HG03558 (cell line): ENCODE measurements around the gene SPTBN1.

Source experiments
- ATAC-seq: cut with Tn5 transposase; IDR thresholded peaks from one replicate; pipeline ENCODE4 v1.9.1; 2021; ENCODE audit warnings: moderate number of reproducible peaks; ENCODE audit not compliant: unreplicated experiment; ENCODE audit errors: extremely low read depth

Gene SPTBN1

GRCh38 chr2:54546518-54546917 lies 90.4 kb downstream of the SPTBN1 start:
- no peak for ATAC-seq

GRCh38 chr2:54546923-54547720 lies 91.0 kb downstream of the SPTBN1 start:
- ATAC-seq = peak; percentile 31

DNA sequence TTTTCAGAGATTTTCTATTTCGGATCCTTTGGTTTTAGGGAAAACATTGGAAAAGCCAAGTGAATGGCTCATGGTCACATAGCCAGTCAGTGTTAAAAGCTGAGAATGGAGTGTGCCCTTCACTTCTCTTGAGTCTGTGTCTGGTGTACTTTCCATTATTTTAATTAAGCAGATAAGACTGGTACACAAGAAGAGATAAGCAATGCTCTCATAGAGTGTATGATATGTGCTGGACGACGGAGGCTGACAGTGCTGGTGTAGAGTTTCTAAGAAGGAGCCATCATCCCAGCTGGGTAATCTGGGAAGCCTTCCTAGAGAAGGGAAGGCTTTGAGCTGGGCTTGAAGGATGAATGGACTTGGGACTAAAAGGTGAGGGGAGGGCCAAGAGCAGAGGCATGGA lies 93.3 kb downstream of the SPTBN1 start:
- ATAC-seq = no peak

GRCh38 chr2:54549917-54550518 lies 93.9 kb downstream of the SPTBN1 start:
- no peak for ATAC-seq

DNA sequence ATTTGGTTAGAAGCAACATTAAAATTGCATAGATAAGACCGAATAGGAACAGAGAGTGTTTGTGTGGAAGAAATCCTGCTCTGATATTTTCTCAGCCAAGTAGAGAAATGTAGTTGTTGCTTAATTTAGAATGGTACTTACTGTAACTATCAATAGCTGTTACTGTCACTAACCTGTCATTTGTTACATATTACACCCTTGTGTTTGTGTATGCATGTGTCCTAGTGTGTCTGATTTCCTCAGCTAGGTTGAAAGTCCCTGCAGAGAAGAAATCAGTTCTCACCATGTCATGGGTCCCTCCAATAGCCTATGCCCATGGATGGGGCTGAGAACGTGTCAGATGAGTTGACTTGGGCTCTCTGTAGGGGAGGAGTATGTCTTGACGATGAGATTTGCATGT lies 94.4 kb downstream of the SPTBN1 start:
- no peak for ATAC-seq

- ATAC-seq = no peak
Observed at GRCh38 chr2:54551123-54551756, 95.1 kb downstream of the SPTBN1 start.

- no peak for ATAC-seq
Observed at GRCh38 chr2:54553075-54553474, 96.9 kb downstream of the SPTBN1 start.

- no peak for ATAC-seq
Observed at GRCh38 chr2:54553775-54554174, 97.6 kb downstream of the SPTBN1 start.

DNA sequence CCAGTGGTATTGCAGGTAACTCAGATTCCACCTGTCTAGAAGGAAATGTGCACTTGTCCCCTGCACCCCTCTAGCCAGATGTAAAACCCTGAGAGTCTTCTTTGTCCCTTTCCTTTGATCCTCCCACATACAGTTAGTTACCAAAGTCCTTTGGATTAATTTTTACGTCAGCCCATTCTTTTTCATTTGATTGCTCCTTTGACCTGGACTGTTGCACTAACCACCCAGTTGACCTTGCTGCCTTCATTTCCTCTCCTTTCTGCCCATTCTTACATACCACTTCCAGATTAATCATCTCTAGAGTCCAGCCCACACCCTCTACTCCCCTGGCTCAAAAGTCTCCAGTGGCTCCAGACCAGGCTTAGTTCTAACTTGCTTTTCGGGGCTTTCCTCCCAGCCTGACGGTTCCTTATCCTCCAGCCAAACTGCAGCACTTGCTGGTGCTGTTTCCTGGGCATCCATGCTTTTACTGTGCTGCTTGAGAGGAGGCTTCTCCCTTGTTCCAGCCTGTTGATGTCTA lies 99.3 kb downstream of the SPTBN1 start:
- ATAC-seq = no peak

- ATAC-seq = no peak
Observed at GRCh38 chr2:54556621-54557121, 100.5 kb downstream of the SPTBN1 start.

GRCh38 chr2:54557211-54557600 lies 101.1 kb downstream of the SPTBN1 start:
- ATAC-seq = no peak

GRCh38 chr2:54557601-54558187 lies 101.6 kb downstream of the SPTBN1 start:
- peak; percentile 22 for ATAC-seq

GRCh38 chr2:54558188-54559005 lies 102.3 kb downstream of the SPTBN1 start:
- peak; percentile 27 for ATAC-seq

DNA sequence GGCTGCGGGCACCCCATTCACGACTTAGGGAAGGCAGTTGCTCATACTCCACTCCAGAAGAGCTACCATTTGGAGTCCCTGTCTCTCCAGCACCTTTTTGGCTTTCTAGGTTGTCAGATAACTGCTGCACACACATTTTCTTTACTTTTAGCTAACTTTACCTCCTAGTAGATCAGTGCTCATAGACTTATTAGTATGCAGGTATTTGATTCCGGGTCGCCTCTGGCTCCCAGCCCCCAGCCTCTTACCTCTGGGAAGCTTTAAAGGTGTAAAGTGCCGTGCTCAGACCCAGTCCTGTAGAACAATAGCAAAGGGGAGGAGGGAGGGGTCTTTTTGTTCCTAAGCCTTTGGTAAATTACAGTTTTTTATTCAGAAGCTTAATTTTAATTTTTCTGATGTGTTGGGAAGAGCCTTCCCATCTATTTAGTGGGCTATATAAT lies 102.9 kb downstream of the SPTBN1 start:
- no peak for ATAC-seq

DNA sequence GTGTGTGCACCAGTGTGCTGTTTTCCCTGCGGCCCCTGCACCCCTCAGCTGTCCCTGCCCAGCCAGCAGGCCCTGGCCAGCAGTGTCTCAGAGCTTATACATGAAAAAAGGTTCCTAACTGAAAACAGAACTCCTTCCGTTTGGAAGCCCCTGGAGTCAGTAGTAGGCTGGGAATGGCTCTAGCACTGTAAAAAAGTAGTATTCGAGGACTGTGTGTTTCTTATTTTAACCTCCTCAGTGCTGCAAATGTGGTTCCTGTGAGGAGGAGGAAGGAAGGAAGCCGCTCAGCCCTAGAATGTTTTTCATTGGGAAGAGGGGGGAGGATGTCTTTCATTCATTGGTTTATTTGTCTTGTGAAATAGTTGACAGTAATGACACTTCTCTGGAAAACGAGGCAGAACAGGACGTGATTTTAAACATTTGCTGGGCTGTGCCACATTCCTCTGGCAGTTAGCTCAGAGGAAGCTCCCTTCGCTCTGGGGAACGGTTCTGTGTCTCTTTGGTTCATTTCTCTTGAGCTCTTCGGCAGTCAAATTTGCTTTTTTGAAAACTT lies 103.5 kb downstream of the SPTBN1 start:
- no peak for ATAC-seq

GRCh38 chr2:54560146-54560881 lies 104.2 kb downstream of the SPTBN1 start:
- ATAC-seq = peak; percentile 27

GRCh38 chr2:54561010-54561409 lies 104.9 kb downstream of the SPTBN1 start:
- ATAC-seq = no peak

GRCh38 chr2:54564439-54564838 lies 108.3 kb downstream of the SPTBN1 start:
- no peak for ATAC-seq

GRCh38 chr2:54565551-54565950 lies 109.4 kb downstream of the SPTBN1 start:
- ATAC-seq = no peak
